ENCODE results near the gene PDF. TPM values are rescaled to one million over a fixed set of nuclear protein-coding genes. Genes with fewer than 3 reads are reported as not detected.
A peak's percentile ranks its signal among the peaks of the same experiment; 100 is the strongest.

PDF gene
- total and polyA plus RNA-seq, 2 of the 13 experiments (the other 11 are each of a cell fraction or from before 2014, with no cell fraction given) = 12.4 to 48.8 TPM

DNA sequence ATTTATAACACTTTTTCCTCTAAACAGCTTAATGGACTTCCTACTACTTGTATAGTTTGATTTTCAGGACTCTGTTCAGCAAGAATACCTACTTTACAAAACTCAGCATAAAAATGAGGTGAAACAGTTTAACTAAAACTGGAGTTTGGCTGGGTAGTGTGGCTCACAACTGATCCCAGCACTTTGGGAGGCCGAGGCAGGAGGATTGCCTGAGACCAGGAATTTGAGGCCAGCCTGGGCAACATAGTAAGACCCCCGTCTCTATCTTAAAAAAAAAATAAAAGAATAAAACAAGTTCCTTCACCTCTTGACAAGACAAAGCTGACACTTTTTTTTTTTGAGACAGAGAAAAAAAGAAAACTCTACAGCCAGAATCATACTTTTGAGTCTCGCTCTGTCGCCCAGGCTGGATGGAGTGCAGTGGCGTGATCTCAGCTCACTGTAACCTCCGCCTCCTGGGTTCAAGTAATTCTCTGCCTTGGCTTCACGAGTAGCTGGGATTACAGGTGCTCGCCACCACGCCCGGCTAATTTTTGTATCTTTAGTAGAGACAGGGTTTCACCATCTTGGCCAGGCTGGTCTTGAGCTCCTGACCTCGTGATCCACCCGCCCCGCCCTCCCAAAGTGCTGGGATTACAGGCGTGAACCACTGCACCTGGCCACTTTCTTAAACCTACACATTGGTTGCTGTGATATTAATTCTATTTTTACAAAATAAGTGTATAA lies 2.6 kb downstream of the PDF start (continued):
- TF ChIP-seq, protein P1, sequence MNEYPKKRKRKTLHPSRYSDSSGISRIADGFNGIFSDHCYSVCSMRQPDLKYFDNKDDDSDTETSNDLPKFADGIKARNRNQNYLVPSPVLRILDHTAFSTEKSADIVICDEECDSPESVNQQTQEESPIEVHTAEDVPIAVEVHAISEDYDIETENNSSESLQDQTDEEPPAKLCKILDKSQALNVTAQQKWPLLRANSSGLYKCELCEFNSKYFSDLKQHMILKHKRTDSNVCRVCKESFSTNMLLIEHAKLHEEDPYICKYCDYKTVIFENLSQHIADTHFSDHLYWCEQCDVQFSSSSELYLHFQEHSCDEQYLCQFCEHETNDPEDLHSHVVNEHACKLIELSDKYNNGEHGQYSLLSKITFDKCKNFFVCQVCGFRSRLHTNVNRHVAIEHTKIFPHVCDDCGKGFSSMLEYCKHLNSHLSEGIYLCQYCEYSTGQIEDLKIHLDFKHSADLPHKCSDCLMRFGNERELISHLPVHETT (CRISPR knock-in tag; conservative IDR thresholded peaks at IDR 0.05) = no peak
- TF ChIP-seq SAFB2 (CRISPR knock-in tag; IDR thresholded peaks at IDR 0.05; ENCODE audit: borderline replicate concordance, low read depth) (0 out of 2 replicates have a peak, but pooled peaks have one; percentile 13), MATR3 (CRISPR knock-in tag; IDR thresholded peaks at IDR 0.05) (no peak), TEAD3 (CRISPR knock-in tag; optimal IDR thresholded peaks at IDR 0.05; ENCODE audit: borderline replicate concordance) (no peak), ELF3 (CRISPR knock-in tag; IDR thresholded peaks at IDR 0.05) (no peak), ZNF776 (CRISPR knock-in tag; IDR thresholded peaks at IDR 0.05) (no peak), SPEN (CRISPR knock-in tag; IDR thresholded peaks at IDR 0.05; ENCODE audit: low read depth) (0 out of 2 replicates have a peak, but pooled peaks have one; percentile 24)
- TF ChIP-seq, protein P2, sequence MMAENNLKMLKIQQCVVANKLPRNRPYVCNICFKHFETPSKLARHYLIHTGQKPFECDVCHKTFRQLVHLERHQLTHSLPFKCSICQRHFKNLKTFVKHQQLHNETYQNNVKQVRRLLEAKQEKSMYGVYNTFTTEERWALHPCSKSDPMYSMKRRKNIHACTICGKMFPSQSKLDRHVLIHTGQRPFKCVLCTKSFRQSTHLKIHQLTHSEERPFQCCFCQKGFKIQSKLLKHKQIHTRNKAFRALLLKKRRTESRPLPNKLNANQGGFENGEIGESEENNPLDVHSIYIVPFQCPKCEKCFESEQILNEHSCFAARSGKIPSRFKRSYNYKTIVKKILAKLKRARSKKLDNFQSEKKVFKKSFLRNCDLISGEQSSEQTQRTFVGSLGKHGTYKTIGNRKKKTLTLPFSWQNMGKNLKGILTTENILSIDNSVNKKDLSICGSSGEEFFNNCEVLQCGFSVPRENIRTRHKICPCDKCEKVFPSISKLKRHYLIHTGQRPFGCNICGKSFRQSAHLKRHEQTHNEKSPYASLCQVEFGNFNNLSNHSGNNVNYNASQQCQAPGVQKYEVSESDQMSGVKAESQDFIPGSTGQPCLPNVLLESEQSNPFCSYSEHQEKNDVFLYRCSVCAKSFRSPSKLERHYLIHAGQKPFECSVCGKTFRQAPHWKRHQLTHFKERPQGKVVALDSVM (CRISPR knock-in tag; IDR thresholded peaks at IDR 0.05) = peak; percentile 95
- TF ChIP-seq, protein P3, sequence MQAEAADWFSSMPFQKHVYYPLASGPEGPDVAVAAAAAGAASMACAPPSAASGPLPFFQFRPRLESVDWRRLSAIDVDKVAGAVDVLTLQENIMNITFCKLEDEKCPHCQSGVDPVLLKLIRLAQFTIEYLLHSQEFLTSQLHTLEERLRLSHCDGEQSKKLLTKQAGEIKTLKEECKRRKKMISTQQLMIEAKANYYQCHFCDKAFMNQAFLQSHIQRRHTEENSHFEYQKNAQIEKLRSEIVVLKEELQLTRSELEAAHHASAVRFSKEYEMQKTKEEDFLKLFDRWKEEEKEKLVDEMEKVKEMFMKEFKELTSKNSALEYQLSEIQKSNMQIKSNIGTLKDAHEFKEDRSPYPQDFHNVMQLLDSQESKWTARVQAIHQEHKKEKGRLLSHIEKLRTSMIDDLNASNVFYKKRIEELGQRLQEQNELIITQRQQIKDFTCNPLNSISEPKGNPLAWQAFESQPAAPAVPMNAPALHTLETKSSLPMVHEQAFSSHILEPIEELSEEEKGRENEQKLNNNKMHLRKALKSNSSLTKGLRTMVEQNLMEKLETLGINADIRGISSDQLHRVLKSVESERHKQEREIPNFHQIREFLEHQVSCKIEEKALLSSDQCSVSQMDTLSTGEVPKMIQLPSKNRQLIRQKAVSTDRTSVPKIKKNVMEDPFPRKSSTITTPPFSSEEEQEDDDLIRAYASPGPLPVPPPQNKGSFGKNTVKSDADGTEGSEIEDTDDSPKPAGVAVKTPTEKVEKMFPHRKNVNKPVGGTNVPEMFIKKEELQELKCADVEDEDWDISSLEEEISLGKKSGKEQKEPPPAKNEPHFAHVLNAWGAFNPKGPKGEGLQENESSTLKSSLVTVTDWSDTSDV (CRISPR knock-in tag; IDR thresholded peaks at IDR 0.05) = no peak
